GM18951 (cell line): ENCODE results near the gene EXOSC6.
"Not testable (repeated sequence)": the region's sequence is repeated elsewhere in the genome, so short reads cannot be mapped to it uniquely, and the experiment has no call there.

Source experiments
- POLR2A ChIP-seq: IDR thresholded peaks from 4 replicates; pipeline ENCODE4 v1.6.1; 2011; ENCODE audit warnings: mild to moderate bottlenecking; ENCODE audit not compliant: insufficient read length, insufficient read depth; ENCODE audit errors: extremely low read depth
- in situ Hi-C: fragments of 300-500 bp; cut with MboI; formaldehyde crosslinking; loops from one replicate; pipeline ENCODE4 v1.12.0; 2022; ENCODE audit warnings: low sequenced_read_pairs, mixed read lengths, inconsistent platforms; ENCODE audit not compliant: unreplicated experiment

Gene EXOSC6

DNA sequence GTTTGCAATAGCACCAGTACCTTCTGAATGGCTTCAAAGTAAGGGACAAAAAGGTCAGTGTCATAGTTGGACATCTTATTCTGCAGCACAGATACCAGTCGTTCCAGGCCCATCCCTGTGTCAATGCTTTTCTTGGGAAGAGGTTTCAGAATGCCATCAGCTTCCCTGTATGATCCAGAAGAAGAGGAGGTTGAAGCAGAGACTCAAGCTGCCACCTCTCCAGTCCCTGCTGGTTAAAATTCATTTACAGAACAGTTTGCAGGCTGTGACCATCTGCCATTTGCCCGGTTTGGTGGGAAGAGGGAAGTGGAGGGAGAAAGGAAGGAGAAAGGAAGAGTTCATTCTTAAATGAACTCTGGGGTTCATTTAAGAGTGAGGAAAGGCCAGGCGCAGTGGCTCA lies 18.4 kb upstream of the EXOSC6 start:
- TF ChIP-seq POLR2A, result no peak
- in situ Hi-C loops, result no loop called here

DNA sequence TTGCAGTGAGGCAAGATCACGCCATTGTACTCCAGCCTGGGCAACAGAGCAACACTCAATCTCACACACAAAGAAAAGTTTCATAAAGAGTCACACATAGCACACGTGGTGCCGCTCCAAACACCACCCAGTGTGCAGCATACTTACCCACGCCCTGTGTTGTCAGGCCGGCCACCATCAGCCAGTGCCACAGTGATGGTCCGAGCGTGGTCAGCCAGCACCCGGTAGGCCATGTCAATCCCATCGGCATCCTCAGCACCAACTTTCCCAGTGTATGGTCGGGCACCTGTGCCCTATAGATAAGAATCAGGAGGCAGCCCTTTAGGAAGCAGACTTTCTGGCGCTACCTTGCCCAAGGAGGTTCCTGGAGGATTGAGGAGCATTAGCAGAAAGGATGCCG lies 17.7 kb upstream of the EXOSC6 start:
- in situ Hi-C loops, result no loop called here
- TF ChIP-seq POLR2A, result no peak

DNA sequence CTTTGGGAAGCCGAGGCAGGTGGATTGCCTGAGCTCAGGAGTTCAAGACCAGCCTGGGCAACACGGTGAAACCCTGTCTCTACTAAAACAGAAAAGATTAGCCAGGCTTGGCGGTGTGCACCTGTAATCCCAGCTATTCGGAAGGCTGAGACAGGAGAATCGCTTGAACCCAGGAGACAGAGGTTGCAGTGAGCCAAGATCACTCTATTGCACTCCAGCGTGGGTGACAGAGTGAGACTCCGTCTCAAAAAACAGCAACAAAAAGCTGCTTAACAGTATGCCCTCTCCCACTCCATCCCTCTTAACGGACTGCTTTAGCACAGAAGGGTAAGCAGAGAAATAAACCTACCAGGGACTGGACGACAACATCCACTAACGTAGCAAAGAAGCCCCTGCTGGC lies 16.2 kb upstream of the EXOSC6 start:
- in situ Hi-C loops, result not testable (repeated sequence)

DNA sequence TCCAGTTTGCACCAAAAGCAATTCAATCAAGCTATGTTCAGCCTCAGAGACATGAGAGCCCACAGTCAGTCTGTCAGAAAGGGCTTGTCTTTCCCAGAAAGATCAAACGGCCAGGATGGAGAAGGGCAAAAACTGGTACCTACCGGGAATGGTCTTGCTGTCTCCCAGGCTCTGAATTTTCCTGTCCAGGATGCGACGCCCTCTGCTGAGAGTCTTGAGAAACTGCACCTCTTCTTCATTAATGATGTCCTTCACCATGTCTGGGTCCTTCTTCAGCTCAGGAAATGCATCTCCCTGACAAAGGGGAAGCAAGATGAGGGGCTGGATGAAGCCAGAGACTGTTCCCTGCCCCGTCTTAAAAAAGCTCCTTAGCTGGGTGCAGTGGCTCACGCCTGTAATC lies 15.8 kb upstream of the EXOSC6 start:
- in situ Hi-C loops, result no loop called here
- no peak for TF ChIP-seq POLR2A

DNA sequence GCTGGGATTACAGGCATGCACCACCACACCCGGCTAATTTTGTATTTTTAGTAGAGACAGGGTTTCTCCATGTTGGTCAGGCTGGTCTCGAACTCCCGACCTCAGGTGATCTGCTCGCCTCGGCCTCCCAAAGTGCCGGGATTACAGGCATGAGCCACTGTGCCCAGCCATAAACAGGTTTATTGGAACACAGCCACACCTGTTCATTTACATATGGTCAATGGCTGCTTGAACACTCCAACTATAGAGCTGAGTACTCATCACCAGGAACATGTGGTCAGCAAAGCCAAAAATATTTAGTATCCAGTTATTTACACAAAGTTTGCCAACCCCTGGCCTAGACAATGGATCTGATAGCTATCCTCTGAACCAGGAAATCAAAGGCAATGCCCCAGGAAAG lies 8.2 kb upstream of the EXOSC6 start:
- in situ Hi-C loops, result not testable (repeated sequence)

DNA sequence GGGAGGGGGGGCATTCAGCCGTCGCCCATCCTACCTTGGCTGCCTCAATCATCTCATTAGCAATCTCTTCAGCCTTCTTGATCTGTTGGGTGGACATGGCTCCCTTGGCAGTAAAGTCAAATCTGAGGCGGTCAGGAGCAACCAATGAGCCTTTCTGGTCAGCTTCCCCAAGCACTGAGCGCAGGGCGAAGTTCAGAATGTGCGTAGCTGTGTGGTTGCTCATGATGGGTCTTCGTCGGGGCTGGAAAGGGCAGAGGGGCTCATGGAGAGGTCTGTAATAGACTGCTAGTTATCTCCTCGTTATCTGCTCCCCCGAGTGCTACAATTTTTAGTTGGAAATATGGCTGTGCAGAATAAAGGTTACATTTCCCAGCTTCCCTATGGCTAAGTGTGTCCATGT lies 7.2 kb upstream of the EXOSC6 start:
- TF ChIP-seq POLR2A, result no peak

DNA sequence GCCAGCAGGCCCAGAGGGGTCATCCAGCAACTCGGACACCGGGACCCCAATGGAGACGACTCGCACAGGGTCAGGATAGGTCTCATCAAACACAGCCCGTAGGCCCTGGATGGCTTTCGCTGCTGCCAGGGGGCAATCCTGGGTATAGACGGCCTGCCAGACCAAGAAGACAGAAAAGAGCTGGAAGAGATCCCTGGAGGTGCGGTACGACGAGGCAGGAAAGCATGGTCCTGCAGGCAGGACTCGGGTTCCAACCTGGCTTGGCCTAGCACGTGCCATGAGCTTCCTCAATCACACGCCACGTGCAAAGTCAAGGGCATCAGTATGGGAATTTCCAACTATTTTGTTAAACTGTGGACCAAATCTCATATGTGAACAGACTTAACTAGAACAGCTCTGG lies 6.3 kb upstream of the EXOSC6 start:
- no peak for TF ChIP-seq POLR2A
- in situ Hi-C loops, result no loop called here

More for the DNA sequence above, 7.2 kb upstream of the EXOSC6 start:
- in situ Hi-C loops, result no loop called here

DNA sequence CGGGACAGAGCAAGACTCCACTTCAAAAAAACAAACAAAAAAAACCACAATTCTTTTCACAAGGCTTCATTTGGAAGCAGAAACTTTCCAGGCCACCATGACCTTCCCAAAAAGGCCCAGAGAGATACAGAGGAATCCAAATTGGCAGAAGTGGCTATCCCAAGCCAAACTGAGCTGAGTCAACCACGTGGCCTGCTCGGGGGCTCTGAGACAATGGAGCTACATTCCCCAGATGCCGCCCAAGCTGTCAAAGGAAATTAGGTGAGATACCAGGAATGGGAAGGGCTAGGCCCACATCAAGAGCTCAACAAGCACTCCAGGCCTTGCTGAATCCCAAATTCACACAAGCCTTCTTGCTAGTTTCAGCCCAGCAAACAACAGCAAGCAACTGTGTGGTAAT lies 5.7 kb upstream of the EXOSC6 start:
- TF ChIP-seq POLR2A, result no peak
- in situ Hi-C loops, result no loop called here

DNA sequence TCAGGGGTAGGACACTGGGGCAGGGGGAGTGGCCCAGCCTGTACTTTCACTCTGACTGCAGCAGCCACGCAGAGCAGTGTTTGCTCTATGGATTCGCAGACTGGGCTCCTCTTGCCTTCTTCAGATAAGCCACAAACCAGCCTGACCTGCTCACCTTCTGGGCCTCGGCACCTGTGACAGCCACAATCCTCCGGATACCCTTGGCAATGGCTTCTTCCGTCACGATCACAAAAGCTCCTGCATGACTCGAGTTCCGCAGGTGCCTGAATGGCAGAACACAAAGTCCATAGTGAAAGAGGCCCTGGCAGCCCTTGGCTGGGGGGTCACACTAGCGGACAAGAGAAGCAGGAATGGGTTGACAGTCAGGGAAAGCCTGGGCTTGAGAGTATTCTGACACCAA lies 3.8 kb upstream of the EXOSC6 start:
- TF ChIP-seq POLR2A, result no peak
- in situ Hi-C loops, result no loop called here

DNA sequence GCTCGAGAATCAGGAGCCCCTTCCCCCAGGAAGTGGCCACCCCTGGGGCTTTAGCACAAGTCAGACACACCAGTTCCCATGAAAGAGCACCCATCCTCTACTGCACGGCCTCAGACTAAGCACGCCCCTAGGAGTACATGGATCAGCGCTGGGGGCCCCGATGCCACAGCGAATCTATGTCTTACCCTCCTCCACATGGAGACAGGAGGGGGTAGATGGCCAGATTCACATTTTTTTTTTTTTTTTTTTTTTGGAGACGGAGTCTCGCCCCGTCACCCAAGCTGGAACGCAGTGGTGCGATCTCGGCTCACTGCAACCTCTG lies 3.2 kb upstream of the EXOSC6 start:
- in situ Hi-C loops, result no loop called here
- TF ChIP-seq POLR2A, result no peak

DNA sequence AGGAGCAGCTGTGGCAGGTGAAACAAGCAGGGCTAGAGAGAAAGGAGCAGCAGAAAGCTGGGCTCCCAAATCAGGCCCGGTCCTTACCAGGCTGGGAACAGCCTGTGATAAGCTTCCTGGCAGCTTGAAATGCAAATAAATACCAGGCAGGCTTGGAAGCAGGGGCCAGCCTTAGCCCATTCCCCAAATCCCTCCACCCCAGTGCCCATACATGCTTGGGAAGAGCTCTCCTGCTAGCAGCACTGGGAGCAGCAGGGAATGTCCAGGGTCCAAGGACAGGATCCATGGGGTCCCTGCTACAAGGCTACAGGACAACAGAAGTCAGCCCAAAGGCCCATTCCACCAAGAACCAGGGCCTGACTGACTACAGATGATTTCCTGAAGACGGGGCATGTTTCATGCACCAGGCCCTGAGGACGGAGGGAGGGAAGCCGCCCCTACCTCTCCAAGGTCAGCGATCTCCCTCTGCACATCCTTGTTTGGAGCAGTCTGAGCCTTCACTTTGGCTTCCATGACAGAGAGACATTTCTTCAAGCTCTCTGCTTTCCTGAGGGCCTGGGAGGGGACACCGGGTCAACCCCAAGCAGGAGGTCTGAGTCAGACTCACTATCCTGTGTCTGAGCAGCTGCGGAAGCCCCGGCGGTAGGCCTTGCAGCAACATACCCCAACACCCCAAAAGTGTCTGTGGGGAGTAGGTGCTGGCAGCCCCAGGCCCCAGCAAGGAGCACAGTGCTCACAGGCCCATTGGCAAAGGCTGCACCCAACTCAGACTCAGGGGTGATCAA lies 2.6 kb upstream of the EXOSC6 start:
- in situ Hi-C loops, result no loop called here
- TF ChIP-seq POLR2A, result no peak

DNA sequence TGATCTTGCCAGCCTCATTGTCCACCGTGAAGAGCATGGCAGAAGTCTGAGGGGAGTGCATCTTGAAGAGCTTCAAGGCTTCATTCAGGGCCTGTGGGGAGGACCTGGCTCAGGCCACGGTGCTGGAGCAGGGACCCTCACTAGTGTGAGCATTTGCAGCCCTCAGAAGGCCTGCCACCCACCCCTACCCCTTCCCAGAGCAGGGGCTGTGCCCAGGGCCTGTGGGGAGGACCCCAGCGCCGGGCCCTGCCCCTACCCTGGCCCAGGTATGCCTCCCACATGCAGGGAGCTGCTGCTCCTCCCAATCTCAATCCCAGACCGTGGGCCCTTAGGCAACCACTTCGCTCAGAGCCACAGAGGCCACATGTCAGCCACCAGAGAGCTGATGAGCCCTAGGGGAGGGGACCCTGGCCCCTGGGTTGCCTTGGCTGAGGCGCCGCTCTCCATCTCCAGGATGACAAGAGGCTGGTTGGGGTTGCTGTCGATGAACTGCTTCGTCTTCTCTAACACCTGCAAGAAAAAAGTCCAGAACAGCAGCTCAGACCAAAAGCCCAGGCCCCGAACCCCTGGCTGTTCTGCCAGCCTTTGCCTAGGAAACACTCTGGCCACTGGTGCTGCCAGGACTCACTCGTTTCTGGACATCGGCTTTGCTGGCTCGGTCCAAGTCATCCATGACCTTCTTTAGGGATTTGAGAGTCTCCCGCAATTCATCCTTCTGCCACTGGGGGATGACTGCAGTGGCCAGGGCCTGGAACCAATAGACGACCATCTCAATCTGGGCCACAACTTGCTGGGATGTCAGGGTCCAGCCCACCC lies 1.8 kb upstream of the EXOSC6 start:
- TF ChIP-seq POLR2A, result no peak
- in situ Hi-C loops, result no loop called here

DNA sequence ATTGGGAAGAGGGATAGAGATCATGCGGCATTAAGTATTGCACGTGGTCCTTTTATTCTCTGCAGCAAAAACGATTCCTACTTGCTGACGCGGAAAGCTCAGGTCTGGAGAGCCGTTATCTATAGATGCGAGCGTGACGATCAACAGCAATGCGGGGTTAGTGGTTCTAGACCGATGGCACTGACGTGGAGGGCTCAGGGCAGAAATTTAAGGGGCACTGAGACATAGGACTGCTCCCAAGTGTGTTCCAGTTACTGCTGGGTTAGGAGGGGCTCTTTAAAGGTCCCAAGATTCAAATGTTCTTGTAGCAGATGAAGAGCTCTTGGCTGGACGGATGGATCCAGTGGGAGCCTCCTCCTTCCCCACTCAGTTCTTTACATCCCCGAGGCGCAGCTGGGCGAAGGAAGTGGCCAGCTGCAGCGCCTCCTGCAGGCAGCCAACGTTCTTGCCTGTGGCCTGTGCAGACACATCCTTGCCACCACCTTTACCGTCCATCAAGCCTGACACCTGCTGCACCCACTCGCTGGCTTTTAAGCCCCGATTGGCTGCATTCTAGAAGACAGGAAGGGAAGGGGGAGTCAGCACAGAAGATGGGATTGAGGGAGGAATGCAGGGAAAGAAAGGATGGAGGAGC lies 732 bp upstream of the EXOSC6 start:
- no peak for TF ChIP-seq POLR2A
- in situ Hi-C loops, result no loop called here
